OCI-LY7 (cell line): ENCODE data around the gene TGM6. TPM values are rescaled to one million over a fixed set of nuclear protein-coding genes. Genes with fewer than 3 reads are reported as not detected.
"Not testable (repeated sequence)": the region's sequence is repeated elsewhere in the genome, so short reads cannot be mapped to it uniquely, and the experiment has no call there.

Experiments
- BruUV-seq: library from RNA; stranded (reverse); fragments of 400-500 nt; replicated peaks from 2 replicates; lab custom pipeline; 2021; lab: Mats Ljungman, UMichigan
- CTCF ChIA-PET: fragments of 300-600 bp; sonication (Branson Sonifier 250); formaldehyde crosslinking; loops from one replicate; lab custom pipeline; 2022; ENCODE audit warnings: antibody characterized with exemption; ENCODE audit not compliant: unreplicated experiment; lab: Charles Lee
- POLR2A ChIA-PET: fragments of 300-600 bp; sonication (Branson Sonifier 250); formaldehyde crosslinking; loops from one replicate; lab custom pipeline; 2022; ENCODE audit warnings: antibody characterized with exemption; lab: Charles Lee
- DNase-seq: peaks from one replicate; pipeline ENCODE4 v3.0.0-alpha.2; 2015; ENCODE audit warnings: low spot score
- H2AFZ ChIP-seq: fragments of 200-600 bp; sonication (generic), shearing (Covaris generic); 2 replicates; pipeline ENCODE4 v1.6.1; 2014; ENCODE audit warnings: mild to moderate bottlenecking, antibody characterized with exemption, low read length, moderate library complexity
- H3K27ac ChIP-seq: fragments of 200-600 bp; sonication (generic); 2 replicates; pipeline ENCODE4 v1.5.1; 2014; ENCODE audit warnings: mixed run types, low read depth, mild to moderate bottlenecking, moderate library complexity, low read length, inconsistent platforms; ENCODE audit not compliant: poor library complexity, severe bottlenecking
- H3K36me3 ChIP-seq: fragments of 200-600 bp; sonication (generic); 2 replicates; pipeline ENCODE4 v1.6.1; 2014; ENCODE audit warnings: mild to moderate bottlenecking, antibody characterized with exemption, low read length, moderate library complexity, mixed read lengths; ENCODE audit not compliant: insufficient read depth
- H3K4me1 ChIP-seq: fragments of 200-600 bp; sonication (generic); 2 replicates; pipeline ENCODE4 v1.5.1; 2014; ENCODE audit warnings: mild to moderate bottlenecking, low read length; ENCODE audit not compliant: insufficient read depth, poor library complexity, severe bottlenecking
- H3K4me2 ChIP-seq: fragments of 200-600 bp; sonication (generic); 2 replicates; pipeline ENCODE4 v1.6.1; 2014; ENCODE audit warnings: mild to moderate bottlenecking, low read length
- H3K4me3 ChIP-seq: fragments of 200-600 bp; sonication (generic); 2 replicates; pipeline ENCODE4 v1.5.1; 2014; ENCODE audit warnings: mild to moderate bottlenecking, low read depth, low read length; ENCODE audit not compliant: poor library complexity, severe bottlenecking
- H3K79me2 ChIP-seq: fragments of 200-600 bp; sonication (generic); 2 replicates; pipeline ENCODE4 v1.6.1; 2016; ENCODE audit warnings: low read depth, mild to moderate bottlenecking, low read length, moderate library complexity, mixed read lengths; ENCODE audit not compliant: insufficient read depth
- H3K9me2 ChIP-seq: fragments of 200-600 bp; sonication (generic); 2 replicates; pipeline ENCODE4 v1.6.1; 2016; ENCODE audit warnings: mild to moderate bottlenecking, low read length, mixed read lengths; ENCODE audit not compliant: insufficient read depth
- H3K9me3 ChIP-seq: fragments of 200-600 bp; sonication (generic); 2 replicates; pipeline ENCODE4 v1.6.1; 2014; ENCODE audit warnings: mild to moderate bottlenecking, mixed run types, low read length, mixed read lengths
- H4K20me1 ChIP-seq: fragments of 200-600 bp; sonication (generic); 2 replicates; pipeline ENCODE4 v1.6.1; 2014; ENCODE audit warnings: mild to moderate bottlenecking, antibody characterized with exemption, low read length, moderate library complexity, mixed read lengths; ENCODE audit not compliant: insufficient read depth
- CTCF ChIP-seq: fragments of 200-600 bp; sonication (generic); conservative IDR thresholded peaks from 2 replicates; pipeline ENCODE4 v1.5.1; 2014; ENCODE audit warnings: mild to moderate bottlenecking, antibody characterized with exemption, low read length, moderate library complexity, mixed read lengths
- EZH2phosphoT487 ChIP-seq: fragments of 200-600 bp; sonication (generic); IDR thresholded peaks from 2 replicates; pipeline ENCODE4 v1.6.1; 2018; ENCODE audit warnings: low read depth, borderline replicate concordance, mild to moderate bottlenecking, mixed run types, antibody characterized with exemption, low read length, moderate library complexity, mixed read lengths
- intact Hi-C: fragments of 100-400 bp; cut with micrococcal nuclease; formaldehyde crosslinking; loops from one replicate; pipeline ENCODE4 v1.10.0; 2022; ENCODE audit not compliant: unreplicated experiment
- total RNA-seq, 2 experiments: library from RNA; depleted of rRNA in 1 of 2; stranded (reverse); fragments of >200 nt in 1 of 2; shearing (Covaris generic) in 1 of 2; gene quantifications; 2 replicates each; pipeline ENCODE4 v1.2.3, GENCODE V29; 2014 to 2022

Gene TGM6
- total RNA-seq, 2 experiments from 2014 or later: not detected

GRCh38 chr20:2405693-2406065, 25.0 kb downstream of the TGM6 start:
- no peaks in the 10 kb centered on the region for H4K20me1 ChIP-seq
- no peaks in the 10 kb centered on the region for H3K9me3 ChIP-seq
- no peaks in the 10 kb centered on the region for H3K36me3 ChIP-seq
- H2AFZ ChIP-seq: no peak overlapping the region
- no peak for TF ChIP-seq CTCF
- TF ChIP-seq EZH2phosphoT487: no peak
- no peaks in the 10 kb centered on the region for H3K9me2 ChIP-seq
- no peaks in the 10 kb centered on the region for H3K4me1 ChIP-seq
- no peak overlapping the region for H3K27ac ChIP-seq
- intact Hi-C loops: no loop called here
- no peaks in the 10 kb centered on the region for H3K79me2 ChIP-seq
- H3K4me3 ChIP-seq: no peak overlapping the region
- no peak overlapping the region for H3K4me2 ChIP-seq
- DNase-seq: no peak
- POLR2A ChIA-PET: interaction anchor here (0.6 kb wide), 1 partner anchor 1209 kb away, joined by 3 read pairs; no protein-coding TSS in a partner anchor
- no TSS peak for BruUV-seq
- CTCF ChIA-PET: no interaction called here

DNA sequence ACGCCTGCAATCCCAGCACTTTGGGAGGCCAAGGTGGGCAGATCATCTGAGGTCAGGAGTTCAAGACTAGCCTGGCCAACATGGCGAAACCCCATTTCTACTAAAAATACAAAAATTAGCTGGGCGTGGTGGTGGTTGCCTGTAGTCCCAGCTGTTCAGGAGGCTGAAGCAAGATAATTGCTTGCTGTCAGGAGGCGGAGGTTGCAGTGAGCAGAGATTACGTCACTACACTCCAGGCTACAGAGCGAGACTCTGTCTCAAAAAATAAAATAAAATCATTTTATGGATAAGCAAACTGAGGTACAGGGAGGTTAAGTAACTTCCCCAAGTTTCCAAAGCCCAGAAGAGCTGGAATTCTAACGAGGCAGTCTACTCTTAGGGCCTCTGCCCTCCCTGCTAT, 26.7 kb downstream of the TGM6 start:
- H3K4me1 ChIP-seq, H3K79me2 ChIP-seq, H3K4me2 ChIP-seq, H3K36me3 ChIP-seq, H3K4me3 ChIP-seq, POLR2A ChIA-PET, H2AFZ ChIP-seq, H3K9me3 ChIP-seq, H4K20me1 ChIP-seq, H3K27ac ChIP-seq, H3K9me2 ChIP-seq, intact Hi-C loops, CTCF ChIA-PET, DNase-seq, BruUV-seq: not testable (repeated sequence)

DNA sequence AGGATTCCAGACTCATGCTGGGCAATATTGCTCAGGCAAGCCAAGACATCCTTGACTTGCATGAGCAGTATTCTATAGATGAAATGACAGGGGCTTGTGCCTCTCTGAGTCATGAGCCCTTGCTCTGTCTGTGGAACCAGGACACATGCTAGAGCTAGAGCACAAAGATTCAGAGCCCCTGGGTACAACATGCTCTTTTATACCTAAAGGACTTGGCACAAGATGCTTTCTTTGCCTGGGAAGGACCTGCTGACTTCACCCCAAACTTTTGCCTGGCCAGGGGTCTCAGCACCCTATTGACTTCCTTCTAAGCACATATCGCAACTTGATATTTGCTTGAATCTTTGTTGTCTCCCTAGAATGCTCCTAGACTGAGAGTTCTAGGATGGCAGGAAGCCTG, 27.4 kb downstream of the TGM6 start:
- CTCF ChIA-PET: no interaction called here
- H3K4me2 ChIP-seq: no peak overlapping the region
- intact Hi-C loops: no loop called here

More for the DNA sequence above, 27.4 kb downstream of the TGM6 start:
- BruUV-seq: no TSS peak
- Histone ChIP-seq H3K4me3 (no peak overlapping the region), H3K27ac (no peak overlapping the region), H3K9me3 (no peaks in the 10 kb centered on the region), H3K36me3 (no peaks in the 10 kb centered on the region), H3K9me2 (no peaks in the 10 kb centered on the region), H3K79me2 (no peaks in the 10 kb centered on the region), H3K4me1 (no peaks in the 10 kb centered on the region), H2AFZ (no peak overlapping the region), H4K20me1 (no peaks in the 10 kb centered on the region)
- POLR2A ChIA-PET: no interaction called here
- no peak for DNase-seq
- TF ChIP-seq EZH2phosphoT487 (no peak), CTCF (no peak)
